Smooth muscle cell (in vitro differentiated cells): ENCODE results near the gene MTHFD2L. TPM values are rescaled to one million over a fixed set of nuclear protein-coding genes. Genes with fewer than 3 reads are reported as not detected.

Experiments
- DNase-seq: peaks from one replicate; lab custom pipeline; 2025; ENCODE audit not compliant: unreplicated experiment; lab: John Stamatoyannopoulos, UW
- H2AFZ ChIP-seq: fragments of 200-600 bp; sonication (generic); 2 replicates; pipeline ENCODE4 v1.6.0; 2016; ENCODE audit warnings: antibody characterized with exemption, low read depth, mild to moderate bottlenecking
- H3F3A ChIP-seq: fragments of 200-600 bp; sonication (generic); 2 replicates; pipeline ENCODE4 v1.6.0; 2017; ENCODE audit warnings: antibody characterized with exemption, low read depth
- H3K27ac ChIP-seq: fragments of 200-600 bp; sonication (generic); 2 replicates; pipeline ENCODE4 v1.5.1; 2016; ENCODE audit warnings: low read depth, mild to moderate bottlenecking
- H3K27me3 ChIP-seq: fragments of 200-600 bp; sonication (generic); 2 replicates; pipeline ENCODE4 v1.6.1; 2016; ENCODE audit warnings: low read depth, mild to moderate bottlenecking
- H3K36me3 ChIP-seq: fragments of 200-600 bp; sonication (generic); 2 replicates; pipeline ENCODE4 v1.5.1; 2016; ENCODE audit warnings: low read depth
- H3K4me1 ChIP-seq: fragments of 200-600 bp; sonication (generic); 2 replicates; pipeline ENCODE4 v1.5.1; 2016; ENCODE audit warnings: low read depth
- H3K4me2 ChIP-seq: fragments of 200-600 bp; sonication (generic); 2 replicates; pipeline ENCODE4 v1.6.0; 2016; ENCODE audit warnings: mild to moderate bottlenecking
- H3K4me3 ChIP-seq: fragments of 200-600 bp; sonication (generic); 2 replicates; pipeline ENCODE4 v1.5.1; 2016; ENCODE audit warnings: mild to moderate bottlenecking
- H3K79me2 ChIP-seq: fragments of 200-600 bp; sonication (generic); 2 replicates; pipeline ENCODE4 v1.6.0; 2016; ENCODE audit warnings: low read depth, mild to moderate bottlenecking
- H3K9ac ChIP-seq: fragments of 200-600 bp; sonication (generic); 2 replicates; pipeline ENCODE4 v1.6.0; 2016; ENCODE audit warnings: low read depth
- H3K9me3 ChIP-seq: fragments of 200-600 bp; sonication (generic); replicated peaks from 2 replicates; pipeline ENCODE4 v1.5.1; 2016; ENCODE audit warnings: low read depth
- H4K20me1 ChIP-seq: fragments of 200-600 bp; sonication (generic); 2 replicates; pipeline ENCODE4 v1.6.0; 2016; ENCODE audit warnings: low read depth
- CTCF ChIP-seq: fragments of 200-600 bp; sonication (generic); IDR thresholded peaks from 2 replicates; pipeline ENCODE4 v1.5.1; 2017; ENCODE audit warnings: borderline replicate concordance, mild to moderate bottlenecking, antibody characterized with exemption; ENCODE audit not compliant: insufficient read depth, poor library complexity, severe bottlenecking
- WGBS: methylation state at CpG from one replicate; pipeline ENCODE4 v1.1.7; 2016; ENCODE audit warnings: low lambda C conversion rate; 5-methylcytosine and 5-hydroxymethylcytosine counted together
- polyA plus RNA-seq: library from polyadenylated mRNA; unstranded; fragments of >200 nt; fragmentation: Nextera tagmentation; extraction: Ambion mirVana; gene quantifications from 2 replicates; pipeline ENCODE4 v1.2.1, GENCODE V29; 2016
- total RNA-seq: library from RNA; depleted of rRNA; stranded (reverse); fragments of >200 nt; gene quantifications from 2 replicates; pipeline ENCODE4 v1.2.3, GENCODE V29; 2014

MTHFD2L gene
- total and polyA plus RNA-seq, 2 experiments from 2014 or later: 4.9 to 6.6 TPM

- Histone ChIP-seq H3K9ac (peak overlapping the region; percentile 22), H3K36me3 (no peaks in the 10 kb centered on the region), H3K4me3 (no peak overlapping the region), H3K27ac (peak overlapping the region; percentile 69), H2AFZ (no peak overlapping the region), H3K4me1 (no peaks in the 10 kb centered on the region), H3K79me2 (no peaks in the 10 kb centered on the region), H3F3A (peaks cover 3% of the 10 kb centered on the region), H3K9me3 (no peaks in the 10 kb centered on the region), H3K27me3 (no peaks in the 10 kb centered on the region), H4K20me1 (no peaks in the 10 kb centered on the region), H3K4me2 (no peak overlapping the region)
- WGBS: 32% methylated on average over 3 of the region's 3 CpGs
- no peak for DNase-seq
- TF ChIP-seq CTCF: no peak
These were observed 59.4 kb downstream of the MTHFD2L start for GRCh38 chr4:74217365-74217764.

- Histone ChIP-seq H3K4me2 (peak overlapping the region; percentile 45), H3K36me3 (no peaks in the 10 kb centered on the region), H3F3A (peaks cover 3% of the 10 kb centered on the region), H3K27me3 (no peaks in the 10 kb centered on the region), H4K20me1 (no peaks in the 10 kb centered on the region), H3K9me3 (no peaks in the 10 kb centered on the region), H3K4me1 (no peaks in the 10 kb centered on the region), H3K9ac (peak overlapping the region; percentile 22), H3K79me2 (no peaks in the 10 kb centered on the region), H3K27ac (peak overlapping the region; percentile 69), H2AFZ (peak overlapping the region; percentile 5), H3K4me3 (no peak overlapping the region)
- WGBS: 61% methylated on average over 4 of the region's 4 CpGs
- no peak for DNase-seq
- no peak for TF ChIP-seq CTCF
These were observed 60.3 kb downstream of the MTHFD2L start for GRCh38 chr4:74218201-74218600.

- Histone ChIP-seq H2AFZ (no peak overlapping the region), H3K79me2 (no peaks in the 10 kb centered on the region), H3K27ac (peak overlapping the region; percentile 27), H3K4me1 (no peaks in the 10 kb centered on the region), H4K20me1 (no peaks in the 10 kb centered on the region), H3K4me3 (no peak overlapping the region), H3K36me3 (no peaks in the 10 kb centered on the region), H3K9me3 (no peaks in the 10 kb centered on the region), H3K27me3 (no peaks in the 10 kb centered on the region), H3K4me2 (no peak overlapping the region), H3F3A (peaks cover 3% of the 10 kb centered on the region), H3K9ac (no peak overlapping the region)
- TF ChIP-seq CTCF: no peak
- WGBS: 54% methylated on average over 2 of the region's 2 CpGs
- DNase-seq: no peak
These were observed 61.3 kb downstream of the MTHFD2L start for GRCh38 chr4:74219240-74219639.

- Histone ChIP-seq H3K4me2 (no peak overlapping the region), H3K9me3 (no peaks in the 10 kb centered on the region), H3K79me2 (no peaks in the 10 kb centered on the region), H3F3A (no peaks in the 10 kb centered on the region), H3K4me3 (no peak overlapping the region), H3K27me3 (no peaks in the 10 kb centered on the region), H4K20me1 (no peaks in the 10 kb centered on the region), H3K9ac (no peak overlapping the region), H3K27ac (no peak overlapping the region), H2AFZ (no peak overlapping the region), H3K36me3 (no peaks in the 10 kb centered on the region), H3K4me1 (no peaks in the 10 kb centered on the region)
- whole genome bisulfite sequencing: 97% methylated on average over 2 of the region's 2 CpGs
- no peak for DNase-seq
- TF ChIP-seq CTCF: no peak
These were observed 65.2 kb downstream of the MTHFD2L start for GRCh38 chr4:74223098-74223497.
